ENCODE results near the gene RAB11FIP4. TPM values are rescaled to one million over a fixed set of nuclear protein-coding genes. Genes with fewer than 3 reads are reported as not detected.

RAB11FIP4 gene
- total and polyA plus RNA-seq, 10 of the 15 experiments (the other 5 are each of a cell fraction or from before 2014, with no cell fraction given), result 1.4 to 27.0 (median 17.6) TPM

DNA sequence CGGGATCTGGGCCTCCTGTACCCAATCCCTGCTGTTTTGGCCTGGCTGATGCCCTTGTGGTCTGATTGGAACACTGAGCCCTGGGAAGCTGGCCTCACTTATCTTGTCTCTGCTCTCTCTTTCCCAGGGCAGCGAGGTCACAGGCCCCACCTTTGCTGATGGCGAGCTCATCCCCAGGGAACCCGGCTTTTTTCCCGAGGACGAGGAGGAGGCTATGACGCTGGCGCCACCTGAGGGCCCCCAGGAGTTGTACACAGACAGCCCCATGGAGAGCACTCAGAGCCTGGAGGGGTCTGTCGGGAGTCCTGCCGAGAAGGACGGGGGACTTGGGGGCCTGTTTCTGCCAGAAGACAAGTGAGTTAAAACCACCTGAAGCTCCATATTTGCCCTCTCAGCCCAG lies 126.0 kb downstream of the RAB11FIP4 start:
- Histone ChIP-seq H3K4me3 (no peak overlapping the region), H3K4me1 (ENCODE audit: control insufficient read depth, insufficient read depth, low read length) (no peaks in the 10 kb centered on the region), H3K79me2 (ENCODE audit: control insufficient read depth, insufficient read depth, low read length) (no peaks in the 10 kb centered on the region), H2AFZ (ENCODE audit: control insufficient read depth, low read depth, low read length) (no peak overlapping the region), H3K9ac (ENCODE audit: control insufficient read depth, insufficient read depth, low read length) (no peak overlapping the region), H4K20me1 (ENCODE audit: control insufficient read depth, insufficient read depth) (no peaks in the 10 kb centered on the region), H3K9me3 (replicated peaks; ENCODE audit: control insufficient read depth, insufficient read depth, low read length) (no peaks in the 10 kb centered on the region), H3K36me3 (ENCODE audit: control insufficient read depth in 2 of 2, insufficient read depth in 2 of 2, low read length in 1 of 2) (peaks cover 2 to 5% of the 10 kb centered on the region in 2 experiments), H3K27me3 (replicated peaks in 1 of 2; ENCODE audit: control insufficient read depth in 2 of 2, insufficient read depth in 2 of 2, low read length in 1 of 2) (no peaks in the 10 kb centered on the region), H3K4me2 (ENCODE audit: control insufficient read depth, insufficient read depth) (no peak overlapping the region), H3K27ac (ENCODE audit: control insufficient read depth, insufficient read depth) (no peak overlapping the region)
- no peak for DNase-seq (ENCODE audit: low read depth, low spot score)
- SMC1A ChIA-PET (ENCODE audit: uncharacterized antibody, unreplicated experiment), result interaction anchor here (0.8 to 1.4 kb wide), 5 partner anchors 18 to 334 kb away, joined by 3 to 6 read pairs (median 3); no protein-coding TSS in a partner anchor
- no TSS peak for BruUV-seq (replicated peaks)
- no peak for ATAC-seq
- POLR2A ChIA-PET, result interaction anchor here (0.6 to 0.7 kb wide), 2 partner anchors 246 to 657 kb away, joined by 5 to 7 read pairs; no protein-coding TSS in a partner anchor
- no peak for TF ChIP-seq HDAC2 (IDR thresholded peaks at IDR 0.05)
- TF ChIP-seq, protein P1, sequence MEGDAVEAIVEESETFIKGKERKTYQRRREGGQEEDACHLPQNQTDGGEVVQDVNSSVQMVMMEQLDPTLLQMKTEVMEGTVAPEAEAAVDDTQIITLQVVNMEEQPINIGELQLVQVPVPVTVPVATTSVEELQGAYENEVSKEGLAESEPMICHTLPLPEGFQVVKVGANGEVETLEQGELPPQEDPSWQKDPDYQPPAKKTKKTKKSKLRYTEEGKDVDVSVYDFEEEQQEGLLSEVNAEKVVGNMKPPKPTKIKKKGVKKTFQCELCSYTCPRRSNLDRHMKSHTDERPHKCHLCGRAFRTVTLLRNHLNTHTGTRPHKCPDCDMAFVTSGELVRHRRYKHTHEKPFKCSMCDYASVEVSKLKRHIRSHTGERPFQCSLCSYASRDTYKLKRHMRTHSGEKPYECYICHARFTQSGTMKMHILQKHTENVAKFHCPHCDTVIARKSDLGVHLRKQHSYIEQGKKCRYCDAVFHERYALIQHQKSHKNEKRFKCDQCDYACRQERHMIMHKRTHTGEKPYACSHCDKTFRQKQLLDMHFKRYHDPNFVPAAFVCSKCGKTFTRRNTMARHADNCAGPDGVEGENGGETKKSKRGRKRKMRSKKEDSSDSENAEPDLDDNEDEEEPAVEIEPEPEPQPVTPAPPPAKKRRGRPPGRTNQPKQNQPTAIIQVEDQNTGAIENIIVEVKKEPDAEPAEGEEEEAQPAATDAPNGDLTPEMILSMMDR (IDR thresholded peaks at IDR 0.05 in 2 of 3, conservative IDR thresholded peaks at IDR 0.05 in 1 of 3; ENCODE audit: control insufficient read depth in 2 of 3, extremely low read depth in 1 of 3, insufficient read depth in 1 of 3, low read depth in 3 of 3, low read length in 3 of 3), result peak; percentile 30 to 43 (median 39); a peak in 4 of 6 replicates
- peak; percentile 46; the same call in 1 of the 2 replicates for TF ChIP-seq SMC3 (IDR thresholded peaks at IDR 0.05; ENCODE audit: borderline replicate concordance, low read length)
- TF ChIP-seq RAD21 (IDR thresholded peaks at IDR 0.05; ENCODE audit: insufficient read depth, low read depth, low read length), result peak; percentile 66
- TF ChIP-seq MEF2B (IDR thresholded peaks at IDR 0.05; ENCODE audit: partially characterized antibody, poor library complexity, severe bottlenecking), result peak; percentile 14
- no peak for FAIRE-seq
- RAD21 ChIA-PET (ENCODE audit: unreplicated experiment), result interaction anchor here (1.0 to 1.4 kb wide), 2 partner anchors 9 to 80 kb away, joined by 4 to 5 read pairs; no protein-coding TSS in a partner anchor
- intact Hi-C loops (cut with micrococcal nuclease; ENCODE audit: unreplicated experiment), result no loop called here
- WGBS (ENCODE audit: insufficient coverage, insufficient replicate concordance, low lambda C conversion rate, missing lambda C conversion rate), result 48% methylated on average over 11 of the region's 11 CpGs
- CTCF ChIA-PET, result interaction anchor here (0.9 to 2.0 kb wide), 15 partner anchors 9 to 325 kb away, joined by 3 to 10 read pairs (median 4); partner anchors contain the start of gene EVI2B
- in situ Hi-C loops (cut with MboI), result no loop called here
